PC-9 (cell line): Measurements from ENCODE around the gene C2CD3.
"Not testable (repeated sequence)": the region's sequence is repeated elsewhere in the genome, so short reads cannot be mapped to it uniquely, and the experiment has no call there.

ENCODE experiments used
- EZH2 ChIP-seq: fragments of 200-600 bp; sonication (generic); IDR thresholded peaks from 2 replicates; pipeline ENCODE4 v1.8.0; 2017; ENCODE audit warnings: antibody characterized with exemption, low read depth
- TF ChIP-seq, protein P1 (sequence below): fragments of 200-600 bp; sonication (generic); conservative IDR thresholded peaks from 2 replicates; pipeline ENCODE4 v1.6.1; 2017; ENCODE audit warnings: mixed run types, antibody characterized with exemption, mild to moderate bottlenecking, moderate library complexity

DNA sequence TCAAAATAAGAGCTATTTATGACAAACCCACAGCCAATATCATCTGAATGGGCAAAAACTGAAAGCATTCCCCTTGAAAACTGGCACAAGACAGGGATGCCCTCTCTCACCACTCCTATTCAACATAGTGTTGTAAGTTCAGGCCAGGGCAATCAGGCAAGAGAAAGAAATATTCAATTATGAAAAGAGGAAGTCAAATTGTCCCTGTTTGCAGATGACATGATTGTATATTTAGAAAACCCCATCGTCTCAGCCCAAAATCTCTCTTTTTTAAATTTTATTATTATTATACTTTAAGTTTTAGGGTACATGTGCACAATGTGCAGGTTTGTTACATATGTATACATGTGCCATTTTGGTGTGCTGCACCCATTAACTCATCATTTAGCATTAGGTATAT, 107.2 kb downstream of the C2CD3 start:
- TF ChIP-seq, protein P1, sequence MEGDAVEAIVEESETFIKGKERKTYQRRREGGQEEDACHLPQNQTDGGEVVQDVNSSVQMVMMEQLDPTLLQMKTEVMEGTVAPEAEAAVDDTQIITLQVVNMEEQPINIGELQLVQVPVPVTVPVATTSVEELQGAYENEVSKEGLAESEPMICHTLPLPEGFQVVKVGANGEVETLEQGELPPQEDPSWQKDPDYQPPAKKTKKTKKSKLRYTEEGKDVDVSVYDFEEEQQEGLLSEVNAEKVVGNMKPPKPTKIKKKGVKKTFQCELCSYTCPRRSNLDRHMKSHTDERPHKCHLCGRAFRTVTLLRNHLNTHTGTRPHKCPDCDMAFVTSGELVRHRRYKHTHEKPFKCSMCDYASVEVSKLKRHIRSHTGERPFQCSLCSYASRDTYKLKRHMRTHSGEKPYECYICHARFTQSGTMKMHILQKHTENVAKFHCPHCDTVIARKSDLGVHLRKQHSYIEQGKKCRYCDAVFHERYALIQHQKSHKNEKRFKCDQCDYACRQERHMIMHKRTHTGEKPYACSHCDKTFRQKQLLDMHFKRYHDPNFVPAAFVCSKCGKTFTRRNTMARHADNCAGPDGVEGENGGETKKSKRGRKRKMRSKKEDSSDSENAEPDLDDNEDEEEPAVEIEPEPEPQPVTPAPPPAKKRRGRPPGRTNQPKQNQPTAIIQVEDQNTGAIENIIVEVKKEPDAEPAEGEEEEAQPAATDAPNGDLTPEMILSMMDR: not testable (repeated sequence)
- not testable (repeated sequence) for TF ChIP-seq EZH2
